HG03354 (cell line): ENCODE results near the gene DPP6.
"Not testable (repeated sequence)": the region's sequence is repeated elsewhere in the genome, so short reads cannot be mapped to it uniquely, and the experiment has no call there.

Experiments
- ATAC-seq: cut with Tn5 transposase; IDR thresholded peaks from one replicate; pipeline ENCODE4 v1.9.1; 2021; ENCODE audit warnings: mild to moderate bottlenecking; ENCODE audit not compliant: unreplicated experiment, poor library complexity, severe bottlenecking

The DPP6 gene

GRCh38 chr7:154628556-154628955 is 576.4 kb downstream of the DPP6 start:
- no peak for ATAC-seq

- ATAC-seq, result no peak
These were observed 579.0 kb downstream of the DPP6 start for GRCh38 chr7:154631162-154631561.

GRCh38 chr7:154633641-154634040 is 581.4 kb downstream of the DPP6 start:
- ATAC-seq, result no peak

GRCh38 chr7:154638286-154638685 is 586.1 kb downstream of the DPP6 start:
- ATAC-seq, result no peak

DNA sequence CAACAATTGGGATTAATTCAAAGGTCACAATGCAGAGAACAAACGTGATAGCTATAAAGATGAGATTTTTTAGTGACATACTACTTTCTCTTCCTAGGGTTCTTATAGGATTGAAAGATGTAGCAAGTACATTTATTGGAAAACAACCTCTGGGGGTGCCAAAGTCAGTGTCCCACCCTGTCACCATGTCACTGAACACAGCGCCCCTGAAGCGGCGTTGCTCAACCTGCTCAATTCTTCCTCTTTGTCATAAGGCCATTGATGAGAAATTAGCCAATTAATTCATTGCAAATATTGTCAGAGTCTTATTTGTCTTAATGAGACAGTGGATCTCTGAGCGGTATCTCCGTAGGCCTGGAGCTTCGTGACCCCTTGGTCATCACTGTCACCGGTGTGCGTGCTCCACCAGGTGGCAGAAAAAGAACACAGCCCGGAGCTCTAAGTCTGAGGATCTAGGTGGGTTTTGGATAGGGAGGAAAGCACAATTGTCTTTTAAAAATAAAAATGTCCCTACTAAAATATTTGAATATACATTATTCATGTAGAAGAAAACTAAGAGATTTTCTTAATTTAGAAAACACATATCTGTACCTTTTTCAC is 588.2 kb downstream of the DPP6 start:
- ATAC-seq, result no peak

DNA sequence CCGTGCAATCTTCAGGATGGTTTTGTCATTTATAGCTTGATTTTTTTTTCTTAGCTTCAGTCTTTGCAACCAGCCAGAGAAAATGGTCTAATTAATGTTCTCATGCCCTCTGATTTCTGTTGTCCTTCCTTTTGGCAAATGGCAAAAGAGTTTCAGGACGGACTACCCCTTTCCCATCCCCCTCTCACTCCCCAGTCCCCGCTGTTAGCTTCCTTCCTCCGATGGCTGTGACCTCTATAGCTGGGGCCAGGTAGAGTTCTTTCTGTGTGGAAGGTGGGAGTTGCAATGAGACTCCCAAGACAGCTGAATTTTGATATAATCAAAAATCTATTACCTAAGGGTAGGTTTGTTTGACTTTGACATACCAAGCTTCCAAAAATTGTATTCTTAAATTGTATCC is 588.7 kb downstream of the DPP6 start:
- ATAC-seq, result no peak

DNA sequence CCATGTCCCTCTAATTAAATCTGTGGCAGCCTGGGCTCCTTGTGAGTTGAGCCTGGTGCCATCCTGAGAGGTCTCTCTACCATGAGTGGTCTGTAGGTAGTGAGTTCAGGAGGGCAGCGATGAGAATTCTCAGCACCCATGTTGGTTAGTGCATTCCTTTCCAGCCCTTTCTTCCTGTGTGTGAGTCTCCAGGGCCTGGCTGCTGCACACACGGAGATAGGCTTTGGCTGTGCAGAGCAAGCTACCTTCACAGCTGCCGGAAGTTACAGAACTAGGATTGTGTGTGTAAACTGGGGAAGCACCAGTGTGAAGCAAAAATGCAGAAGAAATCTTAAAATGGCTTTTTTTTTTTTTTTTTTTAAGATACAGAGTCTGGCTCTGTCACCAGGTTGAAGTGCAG is 592.2 kb downstream of the DPP6 start:
- no peak for ATAC-seq

DNA sequence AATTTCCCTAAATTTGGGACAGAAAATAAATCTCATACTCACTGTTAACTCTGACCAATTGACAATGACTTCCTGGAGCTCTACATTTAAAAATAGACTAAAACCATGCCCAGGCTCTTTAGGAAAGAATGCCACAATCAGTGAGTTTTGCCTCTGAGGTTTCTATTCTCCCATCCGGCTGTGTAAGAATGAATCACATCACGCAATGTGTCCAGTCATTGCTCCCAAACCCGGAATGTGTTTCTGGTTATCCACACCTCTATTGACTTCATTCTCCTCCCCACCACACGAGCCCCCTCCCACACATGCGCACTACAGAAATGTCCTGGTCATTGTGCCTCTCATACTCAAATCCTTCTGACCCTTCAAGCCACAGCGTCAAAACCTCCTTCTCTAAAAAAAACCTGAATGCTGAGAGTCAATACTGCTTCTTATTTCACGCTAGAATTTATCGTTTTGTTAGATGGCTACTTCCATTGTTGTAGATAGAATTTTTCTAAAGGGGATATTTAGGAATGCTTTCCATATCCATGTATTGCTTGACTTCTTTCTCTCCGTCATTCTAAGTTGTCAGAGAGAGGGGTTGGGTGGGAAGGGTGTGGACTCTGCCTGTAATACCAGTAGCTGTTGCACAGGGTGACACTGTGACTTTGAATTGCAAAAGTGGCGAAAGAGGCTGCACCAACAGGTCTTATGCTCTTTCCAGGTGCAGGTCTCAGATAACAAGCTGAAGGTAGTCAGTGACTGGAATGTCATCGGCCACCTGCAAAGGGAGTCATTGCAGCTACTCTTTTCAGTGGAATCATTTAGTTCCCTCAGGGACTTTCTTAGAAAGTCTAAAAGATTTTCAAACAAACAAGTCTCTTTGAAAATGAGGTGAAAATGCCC is 594.2 kb downstream of the DPP6 start:
- ATAC-seq, result no peak

- no peak for ATAC-seq
These were observed 595.4 kb downstream of the DPP6 start for GRCh38 chr7:154647625-154648024.

GRCh38 chr7:154649015-154649414 is 596.8 kb downstream of the DPP6 start:
- no peak for ATAC-seq

DNA sequence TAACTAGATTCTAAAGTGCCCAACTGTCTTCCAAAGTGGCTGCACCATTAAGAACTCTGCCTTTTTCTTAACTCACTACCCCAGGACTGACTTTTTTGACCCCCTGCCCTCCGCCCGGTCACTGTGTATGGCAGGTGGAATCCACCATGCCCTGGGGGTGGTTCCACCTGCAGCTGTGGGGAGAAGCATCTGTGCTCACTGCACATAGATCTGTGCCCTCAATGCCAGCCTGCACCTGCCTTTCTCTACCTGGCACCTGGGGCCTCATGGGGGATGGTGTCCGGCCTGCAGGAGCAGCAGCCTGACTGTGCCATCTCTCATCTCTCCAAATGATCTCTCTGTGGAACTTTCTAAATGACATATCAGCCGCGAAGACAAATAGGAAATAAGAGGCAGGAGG is 597.2 kb downstream of the DPP6 start:
- ATAC-seq, result no peak

DNA sequence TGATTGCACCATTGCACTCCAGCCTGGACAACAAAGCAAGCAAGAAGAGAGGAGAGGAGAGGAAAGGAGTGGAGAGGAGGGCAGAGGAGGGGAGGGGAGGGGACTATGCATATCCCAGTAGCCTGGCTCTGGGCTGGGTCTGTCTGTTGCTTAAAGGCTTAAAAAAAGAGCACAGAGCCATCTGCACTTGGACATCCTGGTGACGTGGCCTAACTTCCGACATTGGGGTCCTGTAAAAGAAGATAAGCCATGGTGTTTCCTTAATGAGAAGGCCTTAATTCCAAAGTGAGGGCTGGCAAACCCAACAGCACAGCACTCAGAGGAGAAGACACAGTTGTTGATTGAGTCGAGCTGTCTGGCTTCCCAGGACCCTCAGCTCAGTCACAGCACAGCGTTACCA is 598.1 kb downstream of the DPP6 start:
- ATAC-seq, result no peak

DNA sequence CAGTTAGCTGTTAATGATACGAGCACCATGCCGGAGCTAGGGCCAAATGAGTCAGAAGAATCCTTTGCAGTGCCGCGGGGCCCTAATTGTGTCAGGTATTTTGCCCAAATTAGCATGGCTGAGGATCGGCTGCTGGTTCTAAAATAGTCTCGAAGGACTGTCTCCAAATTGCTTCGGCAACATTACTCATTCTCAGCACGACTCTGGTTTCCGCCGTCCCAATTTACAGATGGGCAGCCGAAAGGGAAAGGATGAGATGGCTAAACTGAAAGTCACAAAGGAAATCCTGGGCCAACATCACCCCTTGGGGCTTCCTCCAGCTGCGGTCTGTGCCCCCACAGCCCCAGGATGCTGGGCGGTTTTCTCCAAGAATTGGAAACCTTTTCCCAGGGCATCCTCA is 599.3 kb downstream of the DPP6 start:
- no peak for ATAC-seq

DNA sequence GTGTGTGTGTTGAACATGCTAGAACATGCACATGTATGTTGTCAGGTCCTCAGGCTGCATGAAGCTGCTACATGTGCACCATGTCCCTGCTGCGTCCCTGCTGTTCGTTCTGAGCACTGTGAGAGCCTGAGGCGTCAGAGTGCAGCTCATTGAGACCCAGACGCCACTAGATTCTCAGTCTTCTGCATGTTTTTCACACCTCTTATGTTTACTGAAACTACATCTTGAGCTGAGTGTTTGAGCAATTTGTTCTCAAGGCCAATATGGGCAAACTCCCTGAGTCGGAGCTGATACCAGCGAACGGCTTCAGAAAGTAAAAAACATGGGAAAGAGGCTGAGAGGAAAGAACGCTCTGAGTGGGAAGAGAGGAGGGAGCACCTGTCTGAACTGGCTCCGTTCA is 600.4 kb downstream of the DPP6 start:
- no peak for ATAC-seq

DNA sequence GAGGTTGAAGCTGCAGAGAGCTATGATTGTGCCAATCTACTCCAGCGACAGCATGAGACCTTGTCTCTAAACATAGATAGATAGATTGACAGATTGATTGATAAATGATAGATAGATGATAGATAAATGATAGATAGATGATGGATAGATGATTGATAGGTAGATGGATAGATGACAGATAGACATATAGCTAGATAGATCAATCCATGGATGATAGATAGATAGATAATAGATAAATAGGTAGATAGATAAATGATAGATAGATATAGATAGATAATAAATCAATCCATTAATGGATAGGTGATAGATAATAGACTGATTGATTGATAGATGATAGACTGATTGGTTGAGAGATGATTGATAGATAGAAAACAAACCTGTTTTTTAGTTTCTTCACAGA is 601.1 kb downstream of the DPP6 start:
- no peak for ATAC-seq

- ATAC-seq, result no peak
These were observed 604.4 kb downstream of the DPP6 start for GRCh38 chr7:154656618-154657017.

- no peak for ATAC-seq
These were observed 614.6 kb downstream of the DPP6 start for GRCh38 chr7:154666768-154667167.

- ATAC-seq, result no peak
These were observed 620.6 kb downstream of the DPP6 start for GRCh38 chr7:154672659-154673415.

GRCh38 chr7:154674191-154674590 is 622.0 kb downstream of the DPP6 start:
- no peak for ATAC-seq

- no peak for ATAC-seq
These were observed 623.4 kb downstream of the DPP6 start for GRCh38 chr7:154675560-154675959.

- not testable (repeated sequence) for ATAC-seq
These were observed 623.8 kb downstream of the DPP6 start for GRCh38 chr7:154676033-154676421.
